ENCODE data around the gene LIPC.

GRCh38 chr15:58444658-58445332 lies 13.0 kb downstream of the LIPC start:
- TF ChIP-seq CTCF (IDR thresholded peaks at IDR 0.05; ENCODE audit: low read length) = no peak
- TF ChIP-seq EZH2 (optimal IDR thresholded peaks at IDR 0.05; ENCODE audit: low read depth, low read length) = no peak
- no peak for TF ChIP-seq EZH2phosphoT487 (IDR thresholded peaks at IDR 0.05; ENCODE audit: low read length)
